Colonic mucosa (tissue), 4 donors: Measurements from ENCODE around the gene SPC24. TPM values are rescaled to one million over a fixed set of nuclear protein-coding genes. Genes with fewer than 3 reads are reported as not detected.
"Not testable (repeated sequence)": the region's sequence is repeated elsewhere in the genome, so short reads cannot be mapped to it uniquely, and the experiment has no call there.

Experiments
- DNase-seq: peaks from one replicate; pipeline ENCODE4 v3.0.0-alpha.2; 2020
- H3K27ac ChIP-seq: fragments of 200-600 bp; one replicate; pipeline ENCODE4 v1.8.0; 2021
- H3K27me3 ChIP-seq: fragments of 200-600 bp; one replicate; pipeline ENCODE4 v1.8.0; 2021
- H3K36me3 ChIP-seq: fragments of 200-600 bp; one replicate; pipeline ENCODE4 v1.8.0; 2021
- H3K4me1 ChIP-seq: fragments of 200-600 bp; one replicate; pipeline ENCODE4 v1.8.0; 2021; ENCODE audit warnings: mild to moderate bottlenecking
- H3K4me3 ChIP-seq: fragments of 200-600 bp; one replicate; pipeline ENCODE4 v1.8.0; 2021
- H3K9ac ChIP-seq, 2 donors: one replicate each; pipeline ENCODE4 v1.7.0; 2013; ENCODE audit warnings: control low read depth in 2 of 2, low read depth in 2 of 2, low read length in 2 of 2
- H3K9me3 ChIP-seq: fragments of 200-600 bp; one replicate; pipeline ENCODE4 v1.8.0; 2021
- intact Hi-C: fragments of 100-400 bp; cut with DNase I; formaldehyde crosslinking; loops from one replicate; pipeline ENCODE4 v1.14.1; 2022
- total RNA-seq, 2 donors: library from RNA; stranded (reverse); fragmentation: NEBNext Ultra II Directional in 1 of 2; extraction: Animal tissue kit (Norgen Biotek cat#: 25700) in 1 of 2; gene quantifications; one replicate each; pipeline ENCODE4 v1.2.1, GENCODE V29; 2021
- TF ChIP-seq, protein P1 (sequence below): fragments of 200-600 bp; IDR thresholded peaks from one replicate; pipeline ENCODE4 v1.8.0; 2022; ENCODE audit warnings: antibody characterized with exemption, mild to moderate bottlenecking
- donor health status: healthy.
- donor health status: DM: no; HTN: no; CAD: no.
- donor health status: DM: no; HTN: no; CAD: no.

Gene SPC24
- total RNA-seq, 2 donors from 2014 or later = 9.4 to 47.6 TPM

DNA sequence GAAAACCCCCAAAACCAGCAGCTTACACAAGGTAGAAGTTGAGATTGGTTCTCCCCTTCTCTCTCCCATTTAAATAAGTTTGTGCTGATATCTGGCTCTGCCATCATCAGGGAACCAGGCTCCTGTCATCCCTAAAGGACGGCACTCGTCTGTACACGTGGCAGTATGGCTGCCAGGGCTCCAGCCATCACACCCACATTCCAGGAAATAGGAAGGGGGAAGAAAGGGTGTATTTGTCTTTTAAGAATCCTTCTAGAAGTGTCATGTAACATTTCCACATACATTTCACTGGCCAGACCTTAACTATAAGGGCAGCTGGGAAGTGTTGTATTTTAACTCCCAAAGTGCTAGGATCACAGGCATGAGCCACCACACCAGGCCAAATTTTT is 10.1 kb downstream of the SPC24 start:
- Histone ChIP-seq H3K4me1 (no peaks in the 10 kb centered on the region), H3K9me3 (no peaks in the 10 kb centered on the region), H3K27me3 (no peaks in the 10 kb centered on the region), H3K27ac (no peak overlapping the region), H3K4me3 (no peak overlapping the region), H3K9ac (no peak overlapping the region), H3K36me3 (no peaks in the 10 kb centered on the region)
- TF ChIP-seq, protein P1, sequence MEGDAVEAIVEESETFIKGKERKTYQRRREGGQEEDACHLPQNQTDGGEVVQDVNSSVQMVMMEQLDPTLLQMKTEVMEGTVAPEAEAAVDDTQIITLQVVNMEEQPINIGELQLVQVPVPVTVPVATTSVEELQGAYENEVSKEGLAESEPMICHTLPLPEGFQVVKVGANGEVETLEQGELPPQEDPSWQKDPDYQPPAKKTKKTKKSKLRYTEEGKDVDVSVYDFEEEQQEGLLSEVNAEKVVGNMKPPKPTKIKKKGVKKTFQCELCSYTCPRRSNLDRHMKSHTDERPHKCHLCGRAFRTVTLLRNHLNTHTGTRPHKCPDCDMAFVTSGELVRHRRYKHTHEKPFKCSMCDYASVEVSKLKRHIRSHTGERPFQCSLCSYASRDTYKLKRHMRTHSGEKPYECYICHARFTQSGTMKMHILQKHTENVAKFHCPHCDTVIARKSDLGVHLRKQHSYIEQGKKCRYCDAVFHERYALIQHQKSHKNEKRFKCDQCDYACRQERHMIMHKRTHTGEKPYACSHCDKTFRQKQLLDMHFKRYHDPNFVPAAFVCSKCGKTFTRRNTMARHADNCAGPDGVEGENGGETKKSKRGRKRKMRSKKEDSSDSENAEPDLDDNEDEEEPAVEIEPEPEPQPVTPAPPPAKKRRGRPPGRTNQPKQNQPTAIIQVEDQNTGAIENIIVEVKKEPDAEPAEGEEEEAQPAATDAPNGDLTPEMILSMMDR = no peak
- DNase-seq = no peak
- intact Hi-C loops = no loop called here

DNA sequence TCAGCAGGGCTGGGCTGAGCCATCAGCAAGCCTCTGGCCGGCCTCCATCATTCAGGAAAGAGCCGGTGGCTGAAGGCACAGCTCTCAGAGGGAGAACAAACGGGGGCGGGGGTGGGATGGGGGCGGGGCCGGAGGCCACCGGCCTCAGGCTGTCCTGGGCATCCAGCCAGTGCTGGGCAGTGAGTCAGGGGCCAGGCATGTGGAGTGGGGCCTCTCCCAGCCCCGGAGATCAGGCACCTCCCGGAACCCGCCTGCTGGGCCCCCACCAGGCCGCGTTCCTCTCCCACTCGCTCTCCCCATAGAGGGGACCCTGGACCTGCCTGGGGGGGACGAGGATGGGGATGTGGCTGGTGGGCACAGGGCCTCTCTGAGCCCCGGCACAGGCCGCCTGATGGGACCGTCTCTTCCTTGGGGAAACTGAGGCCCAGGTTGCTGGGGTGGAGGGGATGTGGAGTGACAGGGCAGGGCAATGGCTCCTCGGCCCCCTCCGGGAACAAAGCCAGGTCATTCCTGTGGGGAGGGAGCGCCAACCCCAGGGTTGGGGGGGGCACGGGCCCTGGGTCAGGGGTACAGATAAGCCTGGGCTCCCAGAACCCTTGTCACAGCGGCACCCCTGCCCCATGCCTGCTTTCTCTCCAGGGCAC is 12.9 kb downstream of the SPC24 start:
- intact Hi-C loops = no loop called here
- H3K4me1 ChIP-seq = peaks cover 4% of the 10 kb centered on the region

DNA sequence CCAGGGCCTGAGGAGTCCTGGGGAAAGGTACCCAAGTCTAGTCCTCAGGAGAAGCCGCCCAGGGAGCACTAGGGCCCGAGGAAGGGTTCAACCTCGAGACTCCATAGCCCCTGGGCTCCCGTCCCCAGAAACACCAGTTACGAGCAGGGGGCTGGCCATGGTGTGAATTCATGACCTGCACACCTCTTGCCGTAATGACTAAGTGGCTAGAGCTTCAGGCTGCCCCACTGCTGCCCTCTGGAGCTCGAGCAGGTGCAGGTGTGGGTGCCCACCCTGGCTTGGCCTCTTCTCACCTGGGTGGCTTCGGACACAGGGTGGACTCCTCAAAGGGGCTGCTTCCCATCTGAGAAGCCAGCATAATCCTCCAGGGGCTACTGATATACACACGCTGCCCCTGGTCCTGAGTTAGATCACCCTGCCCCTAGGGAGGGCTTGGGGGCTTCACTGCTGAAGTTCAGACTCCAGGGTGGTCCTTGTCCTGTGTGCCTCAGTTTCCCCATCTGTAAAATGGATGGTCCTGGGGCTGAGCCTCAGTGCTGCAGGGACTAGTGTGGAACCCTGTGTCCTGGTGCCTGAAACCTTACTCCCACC is 13.6 kb downstream of the SPC24 start:
- TF ChIP-seq, protein P1 = no peak
- no peaks in the 10 kb centered on the region for H3K36me3 ChIP-seq
- H3K4me3 ChIP-seq = no peak overlapping the region
- H3K27me3 ChIP-seq = no peaks in the 10 kb centered on the region
- H3K9me3 ChIP-seq = no peaks in the 10 kb centered on the region
- H3K4me1 ChIP-seq = peaks cover 9% of the 10 kb centered on the region
- peak overlapping the region; percentile 40 for H3K27ac ChIP-seq
- H3K9ac ChIP-seq = peak overlapping the region in 1 of 2 donors; percentile 4
- intact Hi-C loops = no loop called here
- DNase-seq = no peak

More for the DNA sequence above, 12.9 kb downstream of the SPC24 start:
- TF ChIP-seq, protein P1 = no peak
- peak; percentile 74 for DNase-seq
- Histone ChIP-seq H3K4me3 (no peak overlapping the region), H3K27me3 (no peaks in the 10 kb centered on the region), H3K9me3 (no peaks in the 10 kb centered on the region), H3K27ac (peak overlapping the region; percentile 61), H3K36me3 (no peaks in the 10 kb centered on the region), H3K9ac (peak overlapping the region; percentile 30 to 38)

DNA sequence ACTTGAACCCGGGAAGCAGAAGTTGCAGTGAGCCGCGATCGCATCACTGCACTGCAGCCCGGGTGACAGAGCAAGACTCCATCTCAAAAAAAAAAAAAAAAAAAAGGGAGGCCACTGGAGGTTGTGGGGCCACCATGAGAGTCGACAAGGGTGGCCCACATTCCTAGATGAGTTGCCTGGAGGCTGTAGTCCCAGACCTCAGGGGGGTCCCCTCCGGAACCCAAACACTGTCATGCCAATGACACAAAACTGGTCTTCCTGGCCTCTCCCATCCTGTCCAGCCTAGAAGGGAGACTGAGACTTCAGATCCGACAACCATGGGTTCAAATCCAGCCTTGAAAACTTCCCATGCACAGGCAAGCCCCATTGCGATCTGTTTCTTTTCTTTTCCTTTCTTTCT is 14.7 kb downstream of the SPC24 start:
- no peak overlapping the region for H3K4me3 ChIP-seq
- no peaks in the 10 kb centered on the region for H3K27me3 ChIP-seq
- TF ChIP-seq, protein P1 = no peak
- H3K4me1 ChIP-seq = peaks cover 9% of the 10 kb centered on the region
- no peaks in the 10 kb centered on the region for H3K36me3 ChIP-seq
- H3K9me3 ChIP-seq = no peaks in the 10 kb centered on the region
- intact Hi-C loops = no loop called here
- H3K27ac ChIP-seq = no peak overlapping the region
- DNase-seq = no peak
- H3K9ac ChIP-seq = no peak overlapping the region

DNA sequence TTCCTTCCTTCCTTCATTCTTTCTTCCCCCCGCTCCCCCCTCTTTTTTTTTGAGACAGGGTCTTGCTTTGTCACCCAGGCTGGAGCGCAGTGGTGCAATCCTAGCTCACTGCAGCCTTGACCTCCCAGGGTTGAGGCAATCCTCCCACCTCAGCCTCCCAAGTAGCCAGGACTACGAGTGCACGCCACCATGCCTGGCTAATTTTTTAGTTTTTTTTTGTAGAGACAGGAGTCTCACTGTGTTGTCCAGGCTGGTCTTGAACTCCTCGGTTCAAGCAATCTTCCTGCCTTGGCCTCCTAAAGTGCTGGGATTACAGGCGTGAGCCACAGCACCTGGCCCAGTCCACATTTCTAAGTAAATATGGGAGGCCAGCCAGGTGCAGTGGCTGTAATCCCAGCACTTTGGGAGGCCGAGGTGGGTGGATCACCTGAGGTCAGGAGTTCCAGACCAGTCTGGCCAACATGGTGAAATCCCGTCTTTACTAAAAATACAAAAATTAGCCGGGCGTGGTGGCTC is 15.5 kb downstream of the SPC24 start:
- H3K36me3 ChIP-seq, H3K4me1 ChIP-seq, H3K27me3 ChIP-seq, intact Hi-C loops, H3K4me3 ChIP-seq, H3K9ac ChIP-seq, H3K9me3 ChIP-seq, DNase-seq: not testable (repeated sequence)
- peak overlapping the region; percentile 68 for H3K27ac ChIP-seq
